H1 (cell line): Measurements from ENCODE around the gene ADAMTS15. TPM values are rescaled to one million over a fixed set of nuclear protein-coding genes. Genes with fewer than 3 reads are reported as not detected.

ENCODE experiments used
- CTCF ChIA-PET: fragments of 300-600 bp; sonication (Branson Sonifier 250); formaldehyde crosslinking; loops from one replicate; lab custom pipeline; 2021; ENCODE audit not compliant: partially characterized antibody; lab: Charles Lee
- POLR2A ChIA-PET: fragments of 300-600 bp; sonication (Branson Sonifier 250); formaldehyde crosslinking; loops from one replicate; lab custom pipeline; 2021; ENCODE audit warnings: inconsistent platforms; ENCODE audit not compliant: partially characterized antibody; lab: Charles Lee
- DNase-seq, 2 experiments: peaks; one replicate each; pipeline versions ENCODE4 v3.0.0 to v3.0.0-alpha.2; 2010 to 2022; ENCODE audit warnings: low spot score in 2 of 2, low read depth in 1 of 2, mixed read lengths in 1 of 2
- FAIRE-seq: peaks from 2 replicates; lab custom pipeline; 2011; peaks lifted over from hg19 to GRCh38; lab: Jason Lieb, UNC
- H2AFZ ChIP-seq: 2 replicates; pipeline ENCODE4 v1.8.1; 2012; ENCODE audit warnings: low read length, inconsistent platforms
- H2AK5ac ChIP-seq: 2 replicates; pipeline ENCODE4 v1.6.1; 2013; ENCODE audit warnings: low read depth, low read length
- H2BK120ac ChIP-seq: replicated peaks from 2 replicates; pipeline ENCODE3; 2013; ENCODE audit warnings: low read depth, low read length, inconsistent platforms
- H2BK12ac ChIP-seq: 2 replicates; pipeline ENCODE4 v1.6.1; 2013; ENCODE audit warnings: low read depth, low read length
- H2BK15ac ChIP-seq: 2 replicates; pipeline ENCODE4 v1.6.1; 2013; ENCODE audit warnings: low read length
- H2BK20ac ChIP-seq: 2 replicates; pipeline ENCODE4 v1.6.1; 2013; ENCODE audit warnings: low read length
- H2BK5ac ChIP-seq: 2 replicates; pipeline ENCODE4 v1.6.1; 2013; ENCODE audit warnings: low read depth, low read length
- H3K14ac ChIP-seq: 2 replicates; pipeline ENCODE4 v1.6.1; 2013; ENCODE audit warnings: inconsistent platforms; ENCODE audit not compliant: insufficient read length
- H3K18ac ChIP-seq: 2 replicates; pipeline ENCODE4 v1.6.1; 2013; ENCODE audit warnings: low read length; ENCODE audit errors: extremely low read depth
- H3K23ac ChIP-seq: 2 replicates; pipeline ENCODE4 v1.6.1; 2013; ENCODE audit warnings: inconsistent platforms; ENCODE audit not compliant: insufficient read length
- H3K23me2 ChIP-seq: 2 replicates; pipeline ENCODE4 v1.6.1; 2013; ENCODE audit warnings: low read depth, low read length
- H3K27ac ChIP-seq: 2 replicates; pipeline ENCODE4 v1.6.1; 2011; ENCODE audit warnings: low read depth, low read length, inconsistent platforms
- H3K27me3 ChIP-seq, 4 experiments: replicated peaks in 1 of 4; 1 replicate in 1 of 4; 2 replicates in 3 of 4; pipeline versions ENCODE4 v1.6.1 to v1.8.1; 2011 to 2013; ENCODE audit warnings: low read length in 3 of 4, mild to moderate bottlenecking in 3 of 4, inconsistent platforms in 2 of 4, mixed read lengths in 2 of 4, moderate library complexity in 1 of 4; ENCODE audit not compliant: control insufficient read depth in 3 of 4, insufficient read depth in 3 of 4; ENCODE audit errors: extremely low read depth in 1 of 4
- H3K36me3 ChIP-seq, 4 experiments: 2 replicates each; pipeline versions ENCODE4 v1.6.1 to v1.8.1; 2011 to 2013; ENCODE audit warnings: mild to moderate bottlenecking in 4 of 4, low read length in 3 of 4, moderate library complexity in 2 of 4, control low read depth in 1 of 4, inconsistent platforms in 1 of 4; ENCODE audit not compliant: insufficient read depth in 4 of 4, control insufficient read depth in 2 of 4
- H3K4ac ChIP-seq: replicated peaks from 2 replicates; pipeline ENCODE3; 2013; ENCODE audit warnings: low read length, low read depth, mixed read lengths, inconsistent platforms; ENCODE audit not compliant: insufficient read length
- H3K4me1 ChIP-seq, 4 experiments: replicated peaks in 1 of 4; 1 replicate in 1 of 4; 2 replicates in 3 of 4; pipeline versions ENCODE4 v1.6.1 to v1.8.1; 2011 to 2013; ENCODE audit warnings: low read length in 3 of 4, inconsistent platforms in 2 of 4, mixed read lengths in 1 of 4; ENCODE audit not compliant: insufficient read depth in 4 of 4, control insufficient read depth in 3 of 4
- H3K4me2 ChIP-seq, 2 experiments: 2 replicates each; pipeline versions ENCODE4 v1.6.1 to v1.8.1; 2011 to 2013; ENCODE audit warnings: low read depth in 2 of 2, low read length in 2 of 2, control low read depth in 1 of 2, inconsistent platforms in 1 of 2, mild to moderate bottlenecking in 1 of 2; ENCODE audit not compliant: insufficient read depth in 1 of 2
- H3K4me3 ChIP-seq, 4 experiments: fragments of 200-600, 300-600 bp in 1 of 4; sonication (generic), shearing (Covaris generic), sonication (Bioruptor Twin) in 1 of 4; 2 replicates each; pipeline versions ENCODE4 v1.5.1 to v1.8.1; 2011 to 2016; ENCODE audit warnings: low read length in 4 of 4, low read depth in 3 of 4, control low read depth in 2 of 4, inconsistent platforms in 2 of 4, mild to moderate bottlenecking in 2 of 4, mixed read lengths in 1 of 4, moderate library complexity in 1 of 4; ENCODE audit not compliant: insufficient read depth in 2 of 4; ENCODE audit errors: extremely low read depth in 1 of 4
- H3K56ac ChIP-seq: replicated peaks from 2 replicates; pipeline ENCODE3; 2013; ENCODE audit warnings: low read depth, mild to moderate bottlenecking, mixed read lengths, low read length, inconsistent platforms; ENCODE audit not compliant: insufficient read length
- H3K79me1 ChIP-seq: 2 replicates; pipeline ENCODE4 v1.6.1; 2013; ENCODE audit warnings: low read depth, low read length, control low read depth
- H3K79me2 ChIP-seq, 2 experiments: 2 replicates each; pipeline versions ENCODE4 v1.6.1 to v1.8.1; 2012 to 2013; ENCODE audit warnings: low read length in 2 of 2, mild to moderate bottlenecking in 2 of 2, inconsistent platforms in 1 of 2; ENCODE audit not compliant: insufficient read depth in 2 of 2, control insufficient read depth in 1 of 2
- H3K9ac ChIP-seq, 4 experiments: replicated peaks in 1 of 4; 1 replicate in 1 of 4; 2 replicates in 3 of 4; pipeline versions ENCODE4 v1.6.1 to v1.8.1; 2011 to 2013; ENCODE audit warnings: low read depth in 3 of 4, low read length in 3 of 4, control low read depth in 2 of 4, mild to moderate bottlenecking in 2 of 4, moderate library complexity in 2 of 4, inconsistent platforms in 1 of 4; ENCODE audit errors: extremely low read depth in 1 of 4
- H3K9me3 ChIP-seq, 2 experiments: 2 replicates each; pipeline versions ENCODE4 v1.6.1 to v1.8.1; 2012 to 2013; ENCODE audit warnings: mild to moderate bottlenecking in 2 of 2, moderate library complexity in 2 of 2, control low read depth in 1 of 2, inconsistent platforms in 1 of 2, low read depth in 1 of 2, low read length in 1 of 2, mixed read lengths in 1 of 2; ENCODE audit not compliant: insufficient read depth in 2 of 2
- H4K20me1 ChIP-seq, 2 experiments: replicated peaks in 1 of 2; 2 replicates each; pipeline versions ENCODE3 to v1.8.1; 2011 to 2013; ENCODE audit warnings: inconsistent platforms in 2 of 2, low read length in 2 of 2, mild to moderate bottlenecking in 1 of 2; ENCODE audit not compliant: insufficient read depth in 2 of 2, control insufficient read depth in 1 of 2
- H4K5ac ChIP-seq: 2 replicates; pipeline ENCODE4 v1.6.1; 2013; ENCODE audit warnings: low read length, low read depth, mixed read lengths, inconsistent platforms; ENCODE audit not compliant: insufficient read length
- H4K8ac ChIP-seq: 2 replicates; pipeline ENCODE4 v1.8.0; 2013; ENCODE audit warnings: mild to moderate bottlenecking, moderate library complexity, low read length, inconsistent platforms; ENCODE audit not compliant: insufficient read depth; ENCODE audit errors: extremely low read depth
- H4K91ac ChIP-seq: replicated peaks from 2 replicates; pipeline ENCODE3; 2013; ENCODE audit warnings: low read length, mixed read lengths, inconsistent platforms; ENCODE audit not compliant: insufficient read length
- SUZ12 ChIP-seq: fragments of 200-600 bp; sonication (generic); IDR thresholded peaks from 2 replicates; pipeline ENCODE4 v1.6.1; 2012; ENCODE audit warnings: mild to moderate bottlenecking, inconsistent platforms, low read length, moderate library complexity, mixed read lengths
- TAF1 ChIP-seq: IDR thresholded peaks from 2 replicates; pipeline ENCODE4 v1.6.1; 2011; ENCODE audit warnings: mild to moderate bottlenecking, low read depth, low read length
- WGBS, 2 experiments: shearing (Covaris generic) in 1 of 2; methylation state at CpG; one replicate each; pipeline versions ENCODE4 v1.1.6 to v1.1.7; 2013 to 2015; ENCODE audit warnings: low lambda C conversion rate in 2 of 2, mixed read lengths in 2 of 2, inconsistent platforms in 1 of 2, low coverage in 1 of 2, missing lambda C conversion rate in 1 of 2; ENCODE audit not compliant: insufficient replicate concordance in 2 of 2, insufficient coverage in 1 of 2, insufficient read length in 1 of 2; ENCODE audit errors: extremely low coverage in 1 of 2, missing lambda C conversion rate in 1 of 2; 5-methylcytosine and 5-hydroxymethylcytosine counted together
- polyA plus RNA-seq, 7 experiments: library from polyadenylated mRNA; depleted of rRNA in 3 of 7; stranded (reverse) in 5 of 7; unstranded in 2 of 7; fragments of >200 nt in 5 of 7; fragments of 200-250 nt in 2 of 7; gene quantifications; 1 replicate in 5 of 7; 2 replicates in 1 of 7; 4 replicates in 1 of 7; pipeline versions ENCODE4 v1.2.1 to v1.2.3, GENCODE V29; 2011 to 2013; ENCODE audit warnings: missing spikeins in 2 of 7, mixed read lengths in 2 of 7
- total RNA-seq: library from RNA; stranded (reverse); fragmentation: NEBNext Ultra II Directional; extraction: Animal tissue kit (Norgen Biotek cat#: 25700); gene quantifications from 2 replicates; pipeline ENCODE4 v1.2.1, GENCODE V29; 2021

The ADAMTS15 gene
- total and polyA plus RNA-seq, 2 of the 8 experiments (the other 6 are each of a cell fraction or from before 2014, with no cell fraction given) = 1.7 to 4.7 TPM

DNA sequence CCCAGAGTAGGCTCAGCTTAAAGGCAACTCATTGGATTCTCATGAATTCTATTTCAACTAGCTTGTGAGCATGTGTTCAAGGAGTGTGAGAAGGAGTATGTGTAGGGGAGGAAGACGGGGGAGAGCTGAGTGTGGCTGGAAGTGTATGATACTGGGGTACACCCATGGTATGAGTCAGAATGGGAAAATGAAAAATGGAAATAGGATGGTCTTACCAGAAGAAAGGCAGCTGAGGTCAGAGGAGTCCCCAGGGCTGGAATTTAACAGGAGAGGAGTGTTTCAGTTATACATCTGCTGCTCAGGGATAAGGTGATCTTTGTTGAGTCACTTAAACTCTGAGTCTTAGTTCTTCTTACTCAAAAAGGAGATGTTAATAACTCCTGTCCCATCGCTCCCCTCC is 6.7 kb upstream of the ADAMTS15 start:
- H3K4me1 ChIP-seq = no peaks in the 10 kb centered on the region
- H3K4me2 ChIP-seq = no peak overlapping the region
- CTCF ChIA-PET = interaction anchor here (0.6 to 21.7 kb wide), 13 partner anchors 8 to 452 kb away, joined by 3 to 521 read pairs (median 4); no protein-coding TSS in a partner anchor

More for the DNA sequence above, 6.7 kb upstream of the ADAMTS15 start:
- Histone ChIP-seq H3K4me3 (no peak overlapping the region), H2BK20ac (no peak overlapping the region), H2BK5ac (no peak overlapping the region), H3K36me3 (no peaks in the 10 kb centered on the region), H3K79me1 (no peaks in the 10 kb centered on the region), H2AK5ac (no peak overlapping the region), H3K79me2 (no peaks in the 10 kb centered on the region), H2BK15ac (no peak overlapping the region), H4K8ac (no peak overlapping the region), H3K9ac (no peak overlapping the region), H2BK120ac (no peak overlapping the region), H4K5ac (no peak overlapping the region), H3K14ac (no peak overlapping the region), H4K91ac (no peak overlapping the region), H3K23me2 (no peaks in the 10 kb centered on the region), H3K27ac (no peak overlapping the region)
- DNase-seq = no peak
- no peak for FAIRE-seq
- POLR2A ChIA-PET = no interaction called here
- TF ChIP-seq TAF1 (no peak), SUZ12 (no peak)
- TF ChIP-seq, all 59 proteins: peak for 0
- peaks cover 0 to 4% (median 2%) of the 10 kb centered on the region in 4 experiments; a peak in 4 of 7 replicates for H3K27me3 ChIP-seq
- H3K9me3 ChIP-seq = no peaks in the 10 kb centered on the region
- no peak overlapping the region for H2BK12ac ChIP-seq
- no peak overlapping the region for H2AFZ ChIP-seq
- 96% methylated on average over 2 of the region's 2 CpGs; no CpG with 5 or more reads in 1 of the 2 experiments for WGBS, 2 experiments
- H4K20me1 ChIP-seq = no peaks in the 10 kb centered on the region
- no peak overlapping the region for H3K56ac ChIP-seq
- no peak overlapping the region for H3K23ac ChIP-seq
- H3K4ac ChIP-seq = no peak overlapping the region
- no peak overlapping the region for H3K18ac ChIP-seq
